ENCODE data around the gene SPX. TPM values are rescaled to one million over a fixed set of nuclear protein-coding genes. Genes with fewer than 3 reads are reported as not detected.
A peak's percentile ranks its signal among the peaks of the same experiment; 100 is the strongest.

The SPX gene
- total RNA-seq, 1 donor from 2014 or later, result 9.4 TPM

- no peak for DNase-seq (ENCODE audit: low read depth)
- peaks cover 2% of the 10 kb centered on the region for H3K36me3 ChIP-seq (ENCODE audit: control insufficient read depth, insufficient read depth, low read length)
- peak overlapping the region; percentile 96 for H3K4me3 ChIP-seq (ENCODE audit: low read depth, low read length)
- H3K27me3 ChIP-seq (ENCODE audit: control insufficient read depth, insufficient read depth, low read length), result no peaks in the 10 kb centered on the region
- TF ChIP-seq CTCF (IDR thresholded peaks at IDR 0.05; ENCODE audit: insufficient read depth, low read length, poor library complexity, severe bottlenecking), result no peak
These were observed 25.3 kb upstream of the SPX start for GRCh38 chr12:21500786-21501257.

GRCh38 chr12:21501258-21502163 is 24.6 kb upstream of the SPX start, which contains the start of the genes GOLT1B and RECQL:
Gene GOLT1B (plus strand): TSS chr12:21501789. CDS start chr12:21501924, 135 bp downstream.
Gene RECQL (minus strand): TSS chr12:21501635. CDS start chr12:21499570, 2,065 bp downstream.
- peak within 1 kb of the TSS; percentile 96 for H3K4me3 ChIP-seq (ENCODE audit: low read depth, low read length)
- H3K36me3 ChIP-seq (ENCODE audit: control insufficient read depth, insufficient read depth, low read length), result peaks cover 2% of the 10 kb centered on the region
- TF ChIP-seq CTCF (IDR thresholded peaks at IDR 0.05; ENCODE audit: insufficient read depth, low read length, poor library complexity, severe bottlenecking), result no peak
- DNase-seq (ENCODE audit: low read depth), result peak; percentile 95
- H3K27me3 ChIP-seq (ENCODE audit: control insufficient read depth, insufficient read depth, low read length), result no peaks in the 10 kb centered on the region

- DNase-seq (ENCODE audit: low read depth), result no peak
- Histone ChIP-seq H3K36me3 (ENCODE audit: control insufficient read depth, insufficient read depth, low read length) (peaks cover 2% of the 10 kb centered on the region), H3K27me3 (ENCODE audit: control insufficient read depth, insufficient read depth, low read length) (no peaks in the 10 kb centered on the region), H3K4me3 (ENCODE audit: low read depth, low read length) (peak overlapping the region; percentile 96)
- no peak for TF ChIP-seq CTCF (IDR thresholded peaks at IDR 0.05; ENCODE audit: insufficient read depth, low read length, poor library complexity, severe bottlenecking)
These were observed 24.0 kb upstream of the SPX start for GRCh38 chr12:21502164-21502496.

- H3K27me3 ChIP-seq (ENCODE audit: control insufficient read depth, insufficient read depth, low read length), result no peaks in the 10 kb centered on the region
- peaks cover 2% of the 10 kb centered on the region for H3K36me3 ChIP-seq (ENCODE audit: control insufficient read depth, insufficient read depth, low read length)
- no peak for TF ChIP-seq CTCF (IDR thresholded peaks at IDR 0.05; ENCODE audit: insufficient read depth, low read length, poor library complexity, severe bottlenecking)
- peak overlapping the region; percentile 96 for H3K4me3 ChIP-seq (ENCODE audit: low read depth, low read length)
- no peak for DNase-seq (ENCODE audit: low read depth)
These were observed 23.2 kb upstream of the SPX start for GRCh38 chr12:21502872-21503271.

GRCh38 chr12:21505888-21506287 is 20.2 kb upstream of the SPX start:
- no peak for TF ChIP-seq CTCF (IDR thresholded peaks at IDR 0.05; ENCODE audit: insufficient read depth, low read length, poor library complexity, severe bottlenecking)
- DNase-seq (ENCODE audit: low read depth), result no peak

More at GRCh38 chr12:21505888-21506287, 20.2 kb upstream of the SPX start:
- Histone ChIP-seq H3K36me3 (ENCODE audit: control insufficient read depth, insufficient read depth, low read length) (no peaks in the 10 kb centered on the region), H3K27me3 (ENCODE audit: control insufficient read depth, insufficient read depth, low read length) (no peaks in the 10 kb centered on the region), H3K4me3 (ENCODE audit: low read depth, low read length) (no peak overlapping the region)

Data from kidney epithelial cell (primary cell).